SK-N-SH treated with all-trans-retinoic acid at 6 μM for 48 hours (cell line): ENCODE results near the gene ASTN2.

Experiments used
- ISL1 ChIP-seq: fragments of 250-450 bp; sonication (Bioruptor Pico); IDR thresholded peaks from 2 replicates; pipeline ENCODE4 v2.1.2; 2022; ENCODE audit warnings: mild to moderate bottlenecking, moderate library complexity
- PATZ1 ChIP-seq: fragments of 250-450 bp; sonication (Bioruptor Pico); IDR thresholded peaks from 2 replicates; pipeline ENCODE4 v1.8.0; 2020; ENCODE audit warnings: mild to moderate bottlenecking, moderate library complexity, borderline replicate concordance
- TCF4 ChIP-seq: fragments of 250-450 bp; sonication (Bioruptor Pico); IDR thresholded peaks from 2 replicates; pipeline ENCODE4 v1.8.0; 2021; ENCODE audit warnings: mild to moderate bottlenecking, moderate library complexity, borderline replicate concordance
- TOX ChIP-seq: fragments of 250-450 bp; sonication (Bioruptor Pico); IDR thresholded peaks from 2 replicates; pipeline ENCODE4 v1.8.0; 2021; ENCODE audit warnings: mild to moderate bottlenecking, moderate library complexity, borderline replicate concordance
- ZFP3 ChIP-seq: fragments of 250-450 bp; sonication (Bioruptor Pico); IDR thresholded peaks from 2 replicates; pipeline ENCODE4 v1.5.0; 2020; ENCODE audit warnings: mild to moderate bottlenecking, moderate library complexity
- ZFP30 ChIP-seq: fragments of 450-650 bp; formaldehyde crosslinking; IDR thresholded peaks from 2 replicates; pipeline ENCODE4 v1.5.0; 2022; ENCODE audit warnings: mild to moderate bottlenecking, moderate library complexity
- ZNF565 ChIP-seq: fragments of 450-650 bp; formaldehyde crosslinking; conservative IDR thresholded peaks from 2 replicates; pipeline ENCODE4 v1.5.0; 2020; ENCODE audit warnings: low read depth, mild to moderate bottlenecking, moderate library complexity

- no peak for TF ChIP-seq ZNF565
- TF ChIP-seq TOX (CRISPR knock-in tag) = no peak
- TF ChIP-seq ISL1 (CRISPR knock-in tag) = no peak
- no peak for TF ChIP-seq TCF4 (CRISPR knock-in tag)
- TF ChIP-seq ZFP30 (CRISPR knock-in tag) = no peak
- no peak for TF ChIP-seq PATZ1 (CRISPR knock-in tag)
- no peak for TF ChIP-seq ZFP3 (CRISPR knock-in tag)
Observed at GRCh38 chr9:117091529-117091928, 323.3 kb downstream of the ASTN2 start.
